IPS-15b (cell line): ENCODE data around the gene FOXP2.

ENCODE experiments used
- H3K27me3 ChIP-seq: one replicate; pipeline ENCODE4 v1.6.1; 2013; ENCODE audit warnings: low read length; ENCODE audit not compliant: control insufficient read depth, insufficient read depth
- H3K36me3 ChIP-seq: one replicate; pipeline ENCODE4 v1.6.1; 2013; ENCODE audit warnings: low read length; ENCODE audit not compliant: control insufficient read depth, insufficient read depth
- H3K4me1 ChIP-seq: one replicate; pipeline ENCODE4 v1.6.1; 2013; ENCODE audit warnings: mild to moderate bottlenecking, low read length; ENCODE audit not compliant: control insufficient read depth, insufficient read depth
- H3K4me3 ChIP-seq: one replicate; pipeline ENCODE4 v1.5.1; 2013; ENCODE audit warnings: low read depth, low read length
- H3K9ac ChIP-seq: one replicate; pipeline ENCODE4 v1.6.1; 2013; ENCODE audit warnings: low read depth, mild to moderate bottlenecking, low read length
- H3K9me3 ChIP-seq: one replicate; pipeline ENCODE4 v1.6.1; 2013; ENCODE audit warnings: mild to moderate bottlenecking, low read length; ENCODE audit not compliant: control insufficient read depth, insufficient read depth

Gene FOXP2

DNA sequence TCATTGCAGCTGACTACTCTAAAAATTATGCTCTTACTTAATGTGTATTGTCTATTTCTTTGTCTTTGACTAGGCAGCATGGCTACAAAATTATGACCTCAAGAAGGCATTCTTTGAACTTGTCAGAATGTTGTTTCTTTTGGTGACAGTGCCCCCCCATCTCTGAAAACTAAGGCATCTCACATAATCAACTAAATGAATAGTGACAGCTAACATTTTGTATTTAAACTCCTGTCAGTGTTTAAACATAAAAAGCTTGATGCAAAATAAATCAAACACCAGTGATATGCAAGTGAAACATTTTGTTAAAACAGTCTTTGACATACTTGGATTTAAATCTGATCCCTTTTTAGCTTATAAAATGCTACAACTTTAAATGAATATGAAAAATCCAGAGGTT lies 233.5 kb downstream of the FOXP2 start:
- Histone ChIP-seq H3K36me3 (no peaks in the 10 kb centered on the region), H3K27me3 (no peaks in the 10 kb centered on the region), H3K9me3 (no peaks in the 10 kb centered on the region), H3K4me3 (no peak overlapping the region), H3K4me1 (peaks cover 2% of the 10 kb centered on the region), H3K9ac (no peak overlapping the region)

DNA sequence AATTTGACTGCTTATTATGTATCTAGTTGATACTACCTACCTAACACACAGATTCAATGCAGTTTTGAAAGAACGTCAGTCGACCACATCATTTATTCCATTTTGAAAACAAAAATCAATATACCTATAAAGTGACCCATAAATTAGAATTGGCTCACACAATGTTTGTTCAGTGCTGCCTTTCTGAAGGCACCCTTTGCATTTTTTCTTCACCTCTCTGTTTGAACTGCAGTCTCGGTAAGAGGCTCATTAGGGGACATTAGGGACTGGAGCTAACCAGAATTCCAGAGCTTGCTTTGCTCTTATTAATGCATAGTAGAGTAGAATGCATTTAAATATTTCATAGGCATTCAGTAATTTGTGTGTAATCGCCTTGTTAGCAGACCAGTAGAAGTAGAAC lies 234.1 kb downstream of the FOXP2 start:
- Histone ChIP-seq H3K4me1 (peaks cover 6% of the 10 kb centered on the region), H3K4me3 (no peak overlapping the region), H3K9me3 (no peaks in the 10 kb centered on the region), H3K27me3 (no peaks in the 10 kb centered on the region), H3K9ac (no peak overlapping the region), H3K36me3 (no peaks in the 10 kb centered on the region)

DNA sequence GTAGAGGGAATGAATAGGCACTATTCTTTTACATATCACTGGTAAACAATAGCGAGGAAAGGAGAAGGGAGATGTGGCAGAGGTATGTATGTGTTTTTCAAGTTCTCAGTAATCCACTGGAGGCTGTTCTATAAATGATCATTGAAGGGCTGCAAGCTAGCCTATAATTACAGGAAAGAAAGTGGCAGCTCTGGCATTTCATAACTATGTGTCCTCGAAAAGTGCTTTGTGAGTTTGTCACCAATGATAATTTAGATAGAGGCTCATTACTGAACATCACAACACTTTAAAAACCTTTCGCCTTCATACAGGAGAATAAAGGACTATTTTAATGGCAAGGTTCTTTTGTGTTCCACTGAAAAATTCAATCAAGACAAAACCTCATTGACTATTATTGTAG lies 235.1 kb downstream of the FOXP2 start:
- no peaks in the 10 kb centered on the region for H3K9me3 ChIP-seq
- H3K36me3 ChIP-seq = no peaks in the 10 kb centered on the region
- no peaks in the 10 kb centered on the region for H3K27me3 ChIP-seq
- H3K4me3 ChIP-seq = no peak overlapping the region
- peaks cover 8% of the 10 kb centered on the region for H3K4me1 ChIP-seq
- no peak overlapping the region for H3K9ac ChIP-seq

- Histone ChIP-seq H3K9me3 (no peaks in the 10 kb centered on the region), H3K36me3 (no peaks in the 10 kb centered on the region), H3K9ac (no peak overlapping the region), H3K27me3 (no peaks in the 10 kb centered on the region), H3K4me3 (no peak overlapping the region), H3K4me1 (peaks cover 8% of the 10 kb centered on the region)
Measured at GRCh38 chr7:114650491-114650890, 235.9 kb downstream of the FOXP2 start.

DNA sequence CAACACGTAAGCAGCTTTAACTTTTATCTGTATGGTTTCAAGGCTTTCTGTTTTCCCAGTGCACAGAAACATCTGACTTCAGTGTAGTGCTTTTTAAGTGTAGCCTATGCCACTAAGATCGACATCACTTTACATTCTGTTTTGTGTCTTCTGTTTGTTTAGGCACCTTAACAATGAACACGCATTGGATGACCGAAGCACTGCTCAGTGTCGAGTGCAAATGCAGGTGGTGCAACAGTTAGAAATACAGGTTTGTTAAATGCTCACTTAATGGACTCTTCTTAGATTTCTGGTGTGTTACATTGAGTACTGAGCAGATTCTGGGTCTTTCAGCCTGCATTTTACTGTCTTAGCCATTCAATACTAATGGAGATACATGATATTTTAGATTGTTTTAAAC lies 237.4 kb downstream of the FOXP2 start:
- Histone ChIP-seq H3K36me3 (no peaks in the 10 kb centered on the region), H3K27me3 (no peaks in the 10 kb centered on the region), H3K4me1 (peaks cover 8% of the 10 kb centered on the region), H3K9ac (no peak overlapping the region), H3K9me3 (no peaks in the 10 kb centered on the region), H3K4me3 (no peak overlapping the region)

DNA sequence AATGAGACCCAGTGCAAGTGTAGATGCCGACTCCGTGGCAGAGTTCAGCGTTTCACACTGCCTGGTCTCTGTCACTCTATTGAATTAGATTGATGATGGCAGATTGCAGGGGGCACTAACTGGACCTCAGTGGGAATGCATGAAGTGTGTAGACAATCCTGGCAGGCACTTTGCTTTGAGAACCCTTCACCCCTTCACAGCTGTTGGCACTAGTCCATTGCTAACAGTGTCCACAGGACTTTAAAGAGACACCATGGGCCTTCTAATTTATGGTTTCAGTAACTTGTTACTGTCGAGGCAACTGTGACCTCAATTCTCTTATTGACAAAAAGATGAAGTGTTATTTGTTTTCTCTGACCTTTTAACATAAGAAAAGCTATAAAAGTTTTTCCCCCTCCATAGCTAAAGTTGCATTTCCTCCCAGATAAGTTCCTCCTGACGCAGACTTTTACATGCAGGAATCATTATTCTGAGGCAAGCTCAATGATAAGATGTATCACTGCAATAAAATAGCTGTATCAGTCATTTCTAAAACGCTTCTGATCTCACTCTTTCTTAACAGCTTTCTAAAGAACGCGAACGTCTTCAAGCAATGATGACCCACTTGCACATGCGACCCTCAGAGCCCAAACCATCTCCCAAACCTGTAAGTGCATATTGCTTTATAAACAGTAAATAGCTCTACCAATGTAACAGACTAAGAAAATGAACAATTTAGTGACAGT lies 238.9 kb downstream of the FOXP2 start:
- Histone ChIP-seq H3K4me1 (peaks cover 14% of the 10 kb centered on the region), H3K9me3 (no peaks in the 10 kb centered on the region), H3K27me3 (no peaks in the 10 kb centered on the region), H3K4me3 (no peak overlapping the region), H3K36me3 (no peaks in the 10 kb centered on the region), H3K9ac (no peak overlapping the region)

DNA sequence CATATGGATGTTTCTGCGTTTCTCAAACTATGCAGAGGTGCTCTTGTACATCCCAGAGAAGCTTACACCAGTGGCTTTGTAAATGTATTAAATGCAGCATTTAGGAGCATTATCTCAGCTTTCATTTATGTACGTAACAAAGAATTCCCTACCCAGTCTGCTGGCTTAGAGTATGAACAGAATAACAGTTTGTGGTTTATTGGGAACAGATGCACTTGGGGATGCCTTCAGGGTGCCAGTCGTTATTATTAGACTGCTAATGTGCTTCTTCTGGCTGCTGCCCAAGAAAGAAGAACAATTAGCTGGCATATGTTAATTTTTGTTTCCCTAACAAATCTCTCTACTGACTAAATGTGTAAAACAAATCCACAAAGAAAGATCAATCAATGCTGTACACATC lies 241.9 kb downstream of the FOXP2 start:
- no peak overlapping the region for H3K4me3 ChIP-seq
- no peaks in the 10 kb centered on the region for H3K27me3 ChIP-seq
- no peaks in the 10 kb centered on the region for H3K9me3 ChIP-seq
- peaks cover 28% of the 10 kb centered on the region for H3K4me1 ChIP-seq
- no peaks in the 10 kb centered on the region for H3K36me3 ChIP-seq
- no peak overlapping the region for H3K9ac ChIP-seq

GRCh38 chr7:114657279-114657678 lies 242.7 kb downstream of the FOXP2 start:
- Histone ChIP-seq H3K9ac (no peak overlapping the region), H3K4me1 (peaks cover 32% of the 10 kb centered on the region), H3K4me3 (no peak overlapping the region), H3K36me3 (no peaks in the 10 kb centered on the region), H3K9me3 (no peaks in the 10 kb centered on the region), H3K27me3 (no peaks in the 10 kb centered on the region)

GRCh38 chr7:114658216-114658615 lies 243.6 kb downstream of the FOXP2 start:
- Histone ChIP-seq H3K27me3 (no peaks in the 10 kb centered on the region), H3K4me3 (no peak overlapping the region), H3K4me1 (peaks cover 32% of the 10 kb centered on the region), H3K9me3 (no peaks in the 10 kb centered on the region), H3K9ac (no peak overlapping the region), H3K36me3 (no peaks in the 10 kb centered on the region)

- H3K27me3 ChIP-seq = no peaks in the 10 kb centered on the region
Measured at GRCh38 chr7:114659409-114660125, 245.0 kb downstream of the FOXP2 start.

GRCh38 chr7:114660126-114660486 lies 245.5 kb downstream of the FOXP2 start:
- H3K27me3 ChIP-seq = no peaks in the 10 kb centered on the region
- no peak overlapping the region for H3K9ac ChIP-seq
- no peaks in the 10 kb centered on the region for H3K36me3 ChIP-seq
- no peak overlapping the region for H3K4me3 ChIP-seq
- peaks cover 25% of the 10 kb centered on the region for H3K4me1 ChIP-seq
- H3K9me3 ChIP-seq = no peaks in the 10 kb centered on the region

More at GRCh38 chr7:114659409-114660125, 245.0 kb downstream of the FOXP2 start:
- Histone ChIP-seq H3K9ac (no peak overlapping the region), H3K36me3 (no peaks in the 10 kb centered on the region), H3K4me1 (peaks cover 25% of the 10 kb centered on the region), H3K4me3 (no peak overlapping the region), H3K9me3 (no peaks in the 10 kb centered on the region)

- peaks cover 25% of the 10 kb centered on the region for H3K4me1 ChIP-seq
- no peak overlapping the region for H3K4me3 ChIP-seq
- H3K36me3 ChIP-seq = no peaks in the 10 kb centered on the region
- no peak overlapping the region for H3K9ac ChIP-seq
- no peaks in the 10 kb centered on the region for H3K27me3 ChIP-seq
- no peaks in the 10 kb centered on the region for H3K9me3 ChIP-seq
Measured at GRCh38 chr7:114660753-114661152, 246.1 kb downstream of the FOXP2 start.
